GM18907 (cell line): Measurements from ENCODE around the gene FYCO1.

Source experiments
- ATAC-seq: cut with Tn5 transposase; IDR thresholded peaks from one replicate; pipeline ENCODE4 v1.9.1; 2021; ENCODE audit warnings: mild to moderate bottlenecking, moderate library complexity; ENCODE audit not compliant: unreplicated experiment

The FYCO1 gene

DNA sequence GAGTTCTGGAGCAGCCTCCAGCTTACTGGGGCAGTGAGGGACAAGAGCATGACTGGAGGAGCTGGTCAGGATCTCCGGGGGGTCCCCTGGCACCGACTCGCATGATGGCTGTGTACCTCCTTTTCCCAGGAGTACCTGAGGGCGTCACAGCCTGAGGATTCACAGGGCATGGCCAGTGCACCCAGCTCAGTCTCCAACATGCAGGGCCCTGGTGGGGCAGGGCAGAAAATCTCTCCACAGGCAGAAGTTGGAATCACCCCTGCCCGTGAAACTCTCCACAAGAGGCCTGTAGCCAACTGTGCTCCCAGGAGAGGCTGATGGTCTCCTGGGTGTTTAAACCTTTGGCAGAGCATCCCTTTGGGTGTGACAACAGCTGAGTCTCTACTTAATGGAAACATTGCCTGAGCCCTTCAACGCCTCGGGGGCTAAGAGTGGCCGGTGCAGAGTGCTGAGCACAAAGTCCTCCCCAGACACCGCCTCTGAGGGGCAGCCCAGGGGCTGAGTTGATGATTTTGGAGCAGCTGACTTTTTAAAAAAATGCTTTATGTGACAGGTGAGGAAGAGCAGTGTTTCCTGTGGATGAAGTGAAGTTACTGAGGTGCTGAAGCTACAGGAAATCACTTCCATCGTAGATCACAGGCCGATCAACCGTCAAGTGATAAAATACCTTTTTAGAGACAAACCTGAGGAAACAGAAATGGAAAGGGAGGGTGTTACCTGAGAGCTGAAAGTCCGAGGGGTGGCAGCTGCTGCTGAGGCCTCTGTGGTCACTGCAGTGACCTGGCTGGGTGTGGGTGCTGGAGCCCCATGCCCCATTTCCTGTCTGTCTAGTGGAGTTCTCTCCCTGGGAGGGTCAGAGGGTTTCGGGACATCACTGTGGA lies 74.2 kb downstream of the FYCO1 start:
- ATAC-seq: no peak

DNA sequence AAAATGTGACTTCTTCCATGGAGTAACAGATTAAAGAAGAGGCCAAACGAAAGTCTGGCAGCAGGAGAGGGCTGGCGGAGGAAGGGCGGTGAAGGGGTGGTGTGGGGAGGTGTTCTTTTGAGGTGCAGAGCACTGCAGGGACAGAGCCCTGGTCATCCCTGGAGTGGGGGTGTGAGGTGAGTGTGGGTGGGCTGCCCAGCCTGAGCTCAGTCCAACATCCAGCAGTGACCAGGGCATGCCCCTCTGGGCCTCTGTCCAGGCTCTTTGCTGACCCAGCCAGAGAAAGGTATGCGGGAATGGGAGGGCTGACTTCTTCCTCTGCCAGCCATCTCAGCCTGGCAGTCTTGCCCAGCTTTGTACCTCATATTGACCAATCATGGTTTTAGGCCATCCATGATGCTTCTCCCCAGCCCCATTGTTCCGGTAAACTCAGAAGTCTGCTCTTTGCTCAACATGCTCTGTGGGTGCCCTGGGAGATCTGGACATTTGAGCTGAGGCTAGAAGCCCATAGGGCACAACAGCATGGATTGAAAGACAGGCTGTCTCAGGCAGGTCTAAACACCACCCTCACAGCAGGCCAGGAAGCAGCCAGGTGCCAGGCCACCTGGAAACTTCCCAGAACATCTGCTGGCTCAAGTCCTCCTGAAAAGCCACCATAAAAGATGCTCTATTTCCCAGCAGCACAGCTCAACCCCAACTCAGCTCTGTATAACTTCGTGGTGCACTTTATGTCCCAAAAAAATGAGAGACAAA lies 78.3 kb downstream of the FYCO1 start:
- ATAC-seq: no peak

DNA sequence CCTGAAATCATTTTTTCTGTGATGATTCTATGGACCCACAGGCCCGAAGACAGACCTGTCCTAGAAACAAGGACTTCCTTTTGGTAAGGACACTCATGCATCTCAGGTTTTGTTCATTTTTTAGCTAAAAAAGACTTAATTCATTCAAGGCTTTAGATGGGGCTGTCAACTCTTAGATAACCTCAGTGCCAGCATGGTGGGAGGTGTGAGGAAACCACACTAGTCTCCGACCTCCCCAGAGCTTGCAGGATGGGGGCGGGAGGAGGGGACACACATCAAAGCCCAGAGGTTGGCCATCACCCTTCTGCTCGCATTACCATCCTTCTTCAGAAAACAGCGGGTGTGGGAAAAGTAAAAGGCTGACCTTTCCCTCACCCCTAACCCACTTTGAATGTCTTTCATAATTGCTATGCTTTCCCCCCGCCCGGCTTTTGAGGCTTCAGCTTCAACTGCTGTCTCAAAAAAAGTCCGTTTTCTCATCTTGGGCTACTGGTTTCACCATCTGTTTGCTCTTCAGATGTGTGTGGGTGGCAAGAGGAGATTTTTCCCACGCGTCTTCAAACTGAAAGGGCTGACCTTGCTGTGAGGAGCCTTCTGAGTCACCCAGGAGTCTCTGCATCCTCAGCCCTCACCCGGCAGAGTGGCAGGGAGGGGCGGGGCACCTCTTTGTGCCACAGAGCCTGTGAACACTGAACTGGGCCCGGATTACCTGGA lies 79.9 kb downstream of the FYCO1 start:
- ATAC-seq: peak; percentile 92

DNA sequence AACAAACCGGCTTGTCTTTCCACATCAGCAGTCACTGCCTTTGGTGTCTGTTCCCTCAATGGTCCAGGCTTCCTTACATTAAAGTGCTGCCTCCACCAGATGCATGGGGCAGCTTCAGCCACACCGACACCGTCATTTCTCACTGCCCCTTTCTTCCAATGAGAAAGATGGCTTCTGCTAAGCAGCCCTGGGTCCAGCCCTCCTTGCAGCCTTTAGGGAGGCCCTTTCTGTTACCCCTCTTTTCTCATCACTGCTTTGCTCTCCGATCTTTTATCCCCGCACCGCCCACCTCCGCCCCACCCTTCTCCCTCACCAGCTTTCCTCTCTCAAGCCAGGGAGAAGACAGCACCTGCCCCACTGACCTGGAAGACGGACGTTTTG lies 80.6 kb downstream of the FYCO1 start:
- no peak for ATAC-seq

DNA sequence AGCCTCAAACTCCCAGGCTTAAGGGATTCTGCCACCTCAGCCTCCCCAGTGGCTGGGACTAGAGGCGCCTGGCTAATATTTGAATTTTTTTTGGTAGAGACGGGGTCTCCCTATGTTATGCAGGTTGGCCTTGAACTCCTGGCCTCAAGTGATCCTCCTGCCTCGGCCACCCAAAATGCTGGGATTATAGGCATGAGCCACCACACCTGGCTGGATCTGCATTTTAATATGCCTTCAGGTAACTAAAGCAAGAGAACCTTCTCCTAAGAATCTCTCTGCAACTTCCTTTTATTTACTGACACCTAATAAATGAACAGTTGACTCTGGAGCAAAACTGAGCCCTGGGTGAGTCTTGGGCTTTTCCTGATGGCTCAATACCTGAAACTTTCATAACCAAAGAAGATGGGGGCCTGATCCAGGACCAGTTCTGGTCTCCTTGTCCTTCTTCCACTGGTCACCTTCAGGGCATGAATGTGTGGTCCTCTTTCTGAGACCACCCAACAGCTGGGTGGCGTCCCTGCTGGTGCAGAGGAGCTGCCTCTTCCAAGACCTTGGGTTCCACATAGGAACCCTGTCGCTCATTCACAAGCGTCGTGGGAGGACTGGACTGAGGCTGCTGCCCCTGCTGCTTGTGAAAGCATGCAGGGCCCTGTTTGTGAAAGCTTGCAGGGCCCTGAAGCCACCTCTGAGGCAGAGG lies 81.1 kb downstream of the FYCO1 start:
- no peak for ATAC-seq

DNA sequence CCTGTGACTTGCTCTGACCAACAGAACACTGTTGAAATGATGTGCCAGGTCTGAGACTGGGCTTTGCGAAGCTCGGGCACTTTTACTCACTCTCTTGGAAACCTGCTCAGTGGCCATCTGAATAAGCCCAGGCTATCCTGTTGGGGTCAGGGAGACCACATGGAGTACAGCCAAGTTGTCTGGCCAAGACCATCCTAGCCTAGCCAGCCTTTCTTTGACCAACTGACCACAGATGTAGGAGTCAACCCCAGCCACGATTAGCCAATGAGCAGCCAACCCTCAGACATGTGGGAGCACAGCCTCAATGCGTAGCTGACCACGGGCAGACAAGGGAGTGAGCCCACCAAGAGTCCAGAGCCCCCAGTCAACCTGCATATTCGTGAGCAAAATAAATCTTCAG lies 83.2 kb downstream of the FYCO1 start:
- no peak for ATAC-seq

DNA sequence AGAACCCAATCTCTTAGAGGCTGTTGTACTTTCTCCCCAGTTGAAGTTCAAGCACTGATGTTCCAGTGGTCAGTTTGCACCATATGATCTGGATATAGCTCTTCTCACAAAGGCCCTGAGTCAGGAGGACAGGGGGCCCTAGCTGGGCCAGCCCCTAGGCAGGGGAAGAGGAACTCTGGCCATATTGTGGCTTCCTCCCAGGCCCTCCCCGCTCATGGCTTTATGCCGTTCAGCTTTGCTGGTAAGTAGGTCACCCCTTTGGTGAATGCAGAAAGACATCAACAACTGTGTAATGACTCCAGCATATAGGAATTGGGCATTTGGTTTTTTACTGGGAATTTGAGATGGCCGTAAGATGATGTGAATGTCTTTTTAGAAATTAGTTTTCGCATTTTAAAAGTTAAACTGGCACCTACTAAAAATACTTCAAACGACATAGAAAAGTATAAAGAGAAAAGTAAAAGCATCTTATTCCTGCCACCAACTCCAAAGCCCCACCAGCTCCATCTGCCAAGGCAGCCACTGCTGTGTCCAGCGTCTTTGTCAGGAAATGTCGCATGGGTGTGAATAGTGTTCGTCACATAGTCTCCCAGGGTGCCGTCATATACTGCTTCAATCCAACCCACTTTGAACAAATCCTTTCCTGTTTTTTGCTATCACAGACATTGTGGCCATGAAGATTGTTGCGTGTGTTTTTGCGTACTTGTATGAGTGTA lies 84.0 kb downstream of the FYCO1 start:
- no peak for ATAC-seq

DNA sequence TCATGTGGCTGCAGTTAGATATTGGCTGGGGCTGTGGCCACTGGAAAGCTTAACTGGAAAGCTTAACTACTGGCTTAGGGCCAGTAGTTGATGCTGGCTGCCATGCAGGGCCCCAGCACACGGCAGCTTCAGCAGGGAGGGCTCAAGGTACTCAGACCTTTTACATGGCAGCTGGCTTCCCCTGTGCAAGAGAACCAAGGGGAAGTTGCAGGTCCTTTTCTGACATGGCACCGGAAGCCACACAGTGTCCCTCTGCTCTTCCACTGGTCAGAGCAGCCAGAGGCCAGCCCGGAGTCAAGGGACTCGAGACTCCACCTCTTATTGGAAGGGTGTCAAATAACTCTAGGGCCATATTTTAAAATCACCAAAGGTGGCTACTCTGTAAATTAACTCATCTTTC lies 84.7 kb downstream of the FYCO1 start:
- ATAC-seq: no peak

DNA sequence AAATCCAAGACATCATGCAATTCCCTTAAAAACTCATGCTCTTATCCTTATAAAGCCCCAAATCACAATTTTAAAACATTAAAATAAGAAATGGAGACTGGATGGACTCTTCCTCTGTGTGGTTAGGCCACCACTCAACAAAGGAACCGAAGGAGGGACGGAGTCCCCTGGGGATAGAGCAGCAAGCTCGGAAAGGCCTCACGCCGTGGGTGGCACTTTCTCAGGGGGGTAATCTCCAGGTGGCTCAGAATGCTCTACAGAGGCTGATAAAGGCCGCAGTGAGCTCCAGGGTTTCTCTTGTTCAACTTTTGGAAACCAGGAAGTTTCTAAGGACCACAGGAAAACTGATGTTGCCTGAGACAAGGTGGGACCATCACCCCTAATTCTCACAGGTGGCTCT lies 86.1 kb downstream of the FYCO1 start:
- ATAC-seq: no peak

DNA sequence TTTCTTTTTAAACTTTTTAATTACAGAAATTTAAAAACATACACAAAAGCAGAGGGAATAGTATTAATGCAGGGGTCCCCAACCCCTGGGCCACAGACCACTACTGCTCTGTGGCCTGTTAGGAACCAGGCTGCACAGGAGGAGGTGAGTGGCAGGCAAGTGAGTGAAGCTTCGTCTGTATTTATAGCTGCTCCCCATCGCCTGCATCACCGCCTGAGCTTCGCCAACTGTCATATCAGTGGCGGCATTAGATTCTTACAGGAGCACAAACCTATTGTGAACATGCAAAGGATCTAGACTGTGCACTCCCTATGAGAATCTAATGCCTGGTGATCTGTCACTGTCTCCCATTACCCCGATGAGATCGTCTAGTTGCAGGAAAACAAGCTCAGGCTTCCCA lies 86.9 kb downstream of the FYCO1 start:
- no peak for ATAC-seq

DNA sequence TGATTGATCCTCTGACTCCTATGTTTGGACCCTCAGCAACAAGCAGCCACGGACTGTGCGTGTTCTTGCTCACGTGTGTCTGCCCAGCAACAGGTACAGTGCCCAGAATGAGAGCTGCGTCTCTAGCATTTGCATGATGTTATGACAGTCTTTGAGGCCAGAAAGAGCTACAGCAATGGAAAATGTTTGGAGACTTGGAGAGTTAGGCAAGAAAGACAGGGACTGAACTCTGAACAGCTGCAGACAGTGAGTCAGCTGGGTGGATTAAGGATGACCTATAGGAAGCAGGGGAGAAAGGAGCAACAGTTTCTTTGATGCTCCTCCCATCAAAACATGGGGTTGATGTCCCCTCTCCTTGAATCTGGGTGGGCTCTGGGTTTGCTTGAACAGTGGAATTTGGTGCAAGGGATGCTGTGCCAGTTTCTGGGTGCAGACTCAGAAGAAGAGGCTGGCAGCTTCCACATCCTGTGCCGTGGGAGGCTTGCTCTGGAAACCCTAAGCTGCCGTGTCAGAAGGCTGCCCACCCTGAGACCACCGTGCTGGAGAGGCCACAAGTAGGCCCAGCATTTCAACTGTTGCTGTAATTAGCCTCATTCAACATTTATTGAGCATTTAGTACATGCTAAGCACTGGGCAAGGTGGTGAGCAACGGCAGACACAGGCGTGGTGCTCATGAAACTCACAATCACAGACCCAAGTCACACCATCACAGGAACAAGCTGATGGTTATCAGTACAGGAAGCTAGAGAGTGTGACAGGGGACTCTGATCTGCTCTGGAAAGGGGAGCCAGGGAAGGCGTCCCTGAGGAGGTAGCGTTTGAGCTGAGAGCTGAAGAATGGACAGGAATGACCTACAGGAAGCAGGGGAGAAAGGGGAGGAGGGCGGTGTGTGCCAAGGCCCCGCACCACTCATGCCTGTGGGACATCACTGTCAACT lies 87.6 kb downstream of the FYCO1 start:
- ATAC-seq: no peak

DNA sequence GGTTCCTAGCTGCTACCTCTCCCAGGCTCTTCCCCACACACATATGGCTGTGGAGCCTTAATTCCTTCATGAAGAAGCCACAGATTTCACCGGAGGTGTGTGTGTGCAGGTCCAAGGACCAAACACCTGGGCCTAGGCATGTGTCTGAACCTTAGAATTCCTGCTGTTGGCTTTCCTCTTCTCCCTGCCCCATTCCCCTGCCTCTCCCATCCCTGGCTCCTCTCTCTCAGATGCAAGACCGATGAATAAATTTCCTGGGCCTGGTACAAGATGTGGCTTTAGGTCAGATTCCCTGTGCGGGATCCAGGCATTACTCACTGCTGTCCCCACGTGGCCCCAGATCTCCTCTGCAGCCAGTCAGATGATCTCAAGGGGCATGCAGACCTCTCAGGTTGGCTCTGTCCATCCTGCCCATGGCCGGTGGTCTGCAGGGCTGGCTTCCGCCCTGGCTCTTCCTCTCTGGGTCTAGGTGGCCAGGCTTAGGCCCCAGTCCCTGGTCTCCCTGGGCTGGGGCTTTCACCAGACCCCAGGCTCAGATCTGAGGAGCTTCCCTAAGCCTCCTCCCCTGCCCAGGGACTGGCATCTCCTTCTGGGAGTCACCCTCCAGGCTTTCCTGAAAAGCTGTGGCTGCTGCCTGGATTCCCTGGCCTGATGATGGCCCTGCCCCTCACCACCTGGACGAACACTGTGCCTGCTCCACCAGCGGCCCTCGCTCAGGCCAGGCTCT lies 88.8 kb downstream of the FYCO1 start:
- ATAC-seq: no peak

DNA sequence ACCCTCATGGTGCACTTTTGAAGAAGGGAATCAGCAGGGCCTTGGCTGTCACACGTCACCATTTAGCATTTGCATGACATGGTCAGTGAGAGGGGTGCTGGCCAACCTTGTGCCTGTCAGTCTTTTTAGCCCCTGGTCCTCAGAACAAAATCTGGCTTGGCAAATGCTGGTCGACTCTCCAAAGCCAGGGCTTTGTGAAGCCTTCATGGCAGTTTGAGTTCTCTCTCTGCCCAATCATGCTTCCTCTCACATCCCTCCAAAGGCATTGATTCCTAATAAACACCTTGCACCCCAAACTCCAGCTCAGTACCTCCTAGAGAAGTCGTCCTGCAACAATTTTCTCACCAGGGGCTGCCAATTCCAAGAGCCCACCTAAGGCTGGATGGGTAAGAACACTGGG lies 89.9 kb downstream of the FYCO1 start:
- ATAC-seq: no peak

DNA sequence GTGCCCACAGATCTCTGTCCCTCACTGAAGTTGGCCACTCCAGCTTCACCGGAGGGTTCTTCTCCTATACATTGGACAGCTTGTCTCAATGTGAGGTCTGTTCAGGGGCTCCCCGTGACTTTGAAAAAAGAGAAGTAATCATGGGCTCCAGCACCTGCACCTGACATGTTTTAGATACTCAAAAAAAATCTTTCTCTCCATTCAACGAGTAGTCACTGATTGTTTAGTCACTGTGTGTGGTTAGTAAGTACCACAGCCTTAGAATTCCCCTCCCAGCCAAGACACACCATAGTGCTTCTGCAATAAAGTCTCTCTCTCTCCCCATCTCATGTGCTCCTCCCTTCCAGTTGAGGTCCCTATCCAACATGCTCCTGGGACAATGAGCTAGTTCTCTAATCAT lies 90.7 kb downstream of the FYCO1 start:
- peak; percentile 42 for ATAC-seq

DNA sequence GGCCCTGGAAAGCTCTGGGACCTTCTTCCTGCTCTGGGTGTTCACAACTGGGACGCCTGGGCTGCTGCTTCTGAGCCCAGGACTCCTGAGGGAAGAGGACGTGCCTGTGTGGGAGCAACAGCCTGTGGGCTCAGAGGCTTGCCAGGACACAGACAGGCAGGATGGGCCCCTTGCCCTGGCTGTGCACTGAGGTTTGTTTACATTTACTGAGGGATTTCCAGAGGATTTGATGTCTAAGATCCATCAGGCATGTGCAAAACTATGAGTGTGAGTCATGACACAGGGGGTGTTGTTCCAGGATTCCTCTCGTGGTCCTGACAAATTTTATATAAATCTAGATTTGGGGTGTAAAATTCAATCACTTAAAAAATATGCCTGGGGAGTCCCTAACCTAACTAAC lies 98.7 kb downstream of the FYCO1 start:
- ATAC-seq: no peak

DNA sequence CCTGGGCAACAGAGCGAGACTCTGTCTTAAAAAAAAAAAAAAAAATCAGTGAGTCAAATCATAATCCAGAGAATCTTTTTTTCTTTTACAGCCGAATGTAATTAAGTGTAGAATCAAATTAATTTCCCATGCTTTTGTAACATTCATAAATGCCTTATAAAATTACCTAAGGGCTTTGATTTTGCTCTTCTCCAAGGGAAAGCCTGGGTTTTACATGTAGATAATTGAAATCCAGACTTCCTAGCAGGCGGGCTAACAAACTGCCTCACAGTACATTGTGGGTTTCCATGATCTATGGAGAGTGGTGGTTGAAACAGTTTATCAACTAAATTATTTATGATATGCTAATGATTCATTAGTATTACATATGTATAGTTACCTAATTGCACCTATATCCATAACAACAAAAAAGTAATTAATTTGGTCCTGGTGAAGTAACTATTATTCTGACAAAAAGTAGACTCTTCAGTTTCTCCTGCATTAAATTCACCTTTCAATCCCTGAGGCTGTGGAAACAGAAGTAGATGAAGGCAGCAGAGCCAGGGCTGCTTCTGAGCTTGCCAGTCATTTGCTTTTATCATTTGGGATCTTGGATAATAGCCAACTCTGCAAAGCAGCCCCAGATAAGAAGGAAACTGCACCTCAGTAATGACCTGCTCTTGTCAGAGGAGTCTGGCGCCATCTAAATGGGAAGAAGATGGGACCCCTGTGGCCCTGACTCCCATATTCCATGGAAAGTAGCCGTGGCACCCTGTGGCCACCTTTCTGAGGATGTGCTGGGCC lies 99.7 kb downstream of the FYCO1 start:
- no peak for ATAC-seq

DNA sequence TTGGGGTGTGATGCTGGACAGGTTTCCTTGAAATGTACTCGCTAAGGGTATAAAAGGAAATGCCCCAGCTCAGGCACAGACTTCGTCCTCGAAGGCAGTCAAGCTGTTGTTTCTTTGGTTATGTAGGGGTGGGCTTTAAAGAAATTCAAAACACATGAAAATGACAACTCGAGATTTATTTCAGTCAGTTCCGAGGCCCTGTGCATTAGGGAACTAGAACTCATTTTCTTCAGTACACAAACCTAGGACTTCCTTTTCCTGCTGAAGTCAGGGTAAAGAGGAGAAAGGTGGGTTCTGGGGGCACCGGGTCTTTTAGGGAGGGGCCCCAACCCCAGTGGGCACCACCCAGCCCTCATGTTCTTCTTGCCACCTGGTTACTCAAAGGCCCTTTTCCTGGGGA lies 101.6 kb downstream of the FYCO1 start:
- ATAC-seq: no peak

DNA sequence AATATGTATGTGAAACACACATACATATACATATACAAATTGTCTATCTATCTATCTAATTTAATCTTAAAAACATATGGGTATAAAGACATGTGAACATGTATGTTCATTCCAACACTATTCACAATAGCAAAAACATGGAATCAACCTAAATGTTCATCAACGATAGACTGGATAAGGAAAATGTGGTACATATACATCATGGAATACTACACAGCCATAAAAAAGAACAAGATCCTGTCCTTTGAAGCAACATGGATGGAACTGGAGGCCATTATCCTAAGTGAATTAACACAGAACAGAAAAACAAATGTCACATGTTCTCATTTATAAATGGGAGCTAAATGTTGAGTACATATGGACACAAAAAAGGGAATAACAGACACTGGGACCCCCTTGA lies 103.5 kb downstream of the FYCO1 start:
- ATAC-seq: no peak
